ENCODE data around the gene ZCCHC7. TPM values are rescaled to one million over a fixed set of nuclear protein-coding genes. Genes with fewer than 3 reads are reported as not detected.

ZCCHC7 gene
- total RNA-seq, 1 donor from 2014 or later: 39.5 TPM

DNA sequence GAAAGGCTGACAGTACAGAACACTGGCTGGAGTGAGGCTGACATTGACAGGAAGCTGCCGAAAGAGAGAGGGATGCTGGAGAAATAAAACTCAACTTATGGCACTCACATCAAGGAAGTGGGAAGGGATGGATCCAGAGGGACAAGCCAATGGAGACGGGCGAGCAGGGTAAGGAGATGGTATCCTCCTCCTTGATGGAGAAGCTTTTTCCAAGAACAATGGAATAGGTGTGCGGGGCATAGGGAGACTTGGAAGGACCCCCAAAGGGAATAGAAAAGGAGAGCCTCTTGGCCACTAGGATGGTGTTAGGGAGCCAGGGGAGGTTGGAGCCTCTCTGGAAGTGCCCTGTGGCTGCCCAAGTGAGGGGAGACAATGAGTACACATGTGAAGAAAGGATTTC, 243.8 kb downstream of the ZCCHC7 start:
- DNase-seq (ENCODE audit: low spot score in 2 of 2) (no peak), FAIRE-seq (no peak)

DNA sequence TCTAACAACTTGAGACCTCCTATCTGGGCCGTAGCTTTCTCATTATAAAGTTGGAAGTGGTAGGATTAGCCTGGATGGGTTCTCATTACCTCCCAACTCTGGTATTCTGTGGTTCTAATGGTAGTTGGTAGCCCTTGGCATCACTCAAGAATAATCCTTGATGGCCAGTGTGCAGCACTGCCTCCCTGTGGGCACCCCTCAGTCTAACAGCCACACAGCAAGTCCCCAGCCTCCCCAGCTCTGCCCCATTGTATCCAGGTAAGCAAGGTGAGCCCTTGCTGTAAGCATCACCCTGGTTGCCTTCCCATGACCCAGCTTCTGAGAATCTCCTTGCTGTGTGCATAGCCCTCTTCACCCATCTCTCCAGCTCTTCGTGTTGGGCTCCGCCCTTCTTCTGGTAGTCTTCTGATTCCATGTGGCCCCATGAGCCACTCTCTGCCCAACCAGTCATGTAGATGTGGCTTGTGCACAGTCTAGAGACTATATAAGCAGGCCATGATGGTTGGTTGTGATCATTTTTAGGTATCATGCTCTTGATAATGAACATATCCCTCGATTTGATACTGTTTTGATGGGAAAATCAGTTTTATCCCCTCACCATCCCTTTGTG, 244.5 kb downstream of the ZCCHC7 start:
- FAIRE-seq: no peak

DNA sequence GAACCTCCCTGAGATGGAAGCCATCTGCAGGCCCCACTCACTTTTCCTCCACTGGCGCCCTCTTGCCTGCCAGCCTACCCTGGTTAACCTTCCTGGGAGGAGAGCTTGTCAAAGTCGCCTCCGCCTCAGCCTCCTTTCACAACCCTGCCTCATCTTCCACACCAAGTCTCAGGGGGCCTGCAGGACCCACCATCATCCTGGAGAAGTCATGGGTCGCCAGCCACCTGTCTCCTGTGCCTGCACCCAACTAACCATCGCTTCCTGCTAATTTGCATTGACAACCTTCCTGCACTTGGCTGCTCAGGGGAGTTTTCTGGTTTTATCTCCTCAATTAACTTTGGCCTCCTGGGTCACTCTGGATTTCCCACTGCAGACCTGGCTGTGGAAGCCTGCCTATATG, 249.3 kb downstream of the ZCCHC7 start:
- no peak for DNase-seq (ENCODE audit: low spot score in 2 of 2)

More for the DNA sequence above, 244.5 kb downstream of the ZCCHC7 start:
- no peak for DNase-seq (ENCODE audit: low spot score in 2 of 2)

DNA sequence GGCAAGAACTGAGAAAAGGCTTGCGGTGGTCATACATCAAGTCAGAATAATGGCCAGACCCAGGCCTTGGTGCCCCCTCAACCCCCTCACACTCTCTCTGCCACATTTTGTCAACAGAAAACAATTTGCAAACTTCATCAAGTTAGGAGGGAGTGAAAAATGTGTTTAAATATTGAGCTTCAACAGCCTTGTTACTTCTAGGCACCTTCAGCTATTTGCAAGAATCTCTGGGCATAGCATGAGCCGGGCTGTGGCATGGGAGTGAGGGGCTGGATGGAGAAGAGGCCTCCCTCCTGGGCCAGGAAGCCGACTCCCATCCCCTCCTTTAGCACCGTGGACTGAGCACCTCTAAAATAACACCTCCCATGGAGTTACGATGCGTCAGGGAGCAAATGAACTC, 249.9 kb downstream of the ZCCHC7 start:
- DNase-seq (ENCODE audit: low spot score in 2 of 2): no peak
- FAIRE-seq: no peak

More for the DNA sequence above, 249.3 kb downstream of the ZCCHC7 start:
- no peak for FAIRE-seq

DNA sequence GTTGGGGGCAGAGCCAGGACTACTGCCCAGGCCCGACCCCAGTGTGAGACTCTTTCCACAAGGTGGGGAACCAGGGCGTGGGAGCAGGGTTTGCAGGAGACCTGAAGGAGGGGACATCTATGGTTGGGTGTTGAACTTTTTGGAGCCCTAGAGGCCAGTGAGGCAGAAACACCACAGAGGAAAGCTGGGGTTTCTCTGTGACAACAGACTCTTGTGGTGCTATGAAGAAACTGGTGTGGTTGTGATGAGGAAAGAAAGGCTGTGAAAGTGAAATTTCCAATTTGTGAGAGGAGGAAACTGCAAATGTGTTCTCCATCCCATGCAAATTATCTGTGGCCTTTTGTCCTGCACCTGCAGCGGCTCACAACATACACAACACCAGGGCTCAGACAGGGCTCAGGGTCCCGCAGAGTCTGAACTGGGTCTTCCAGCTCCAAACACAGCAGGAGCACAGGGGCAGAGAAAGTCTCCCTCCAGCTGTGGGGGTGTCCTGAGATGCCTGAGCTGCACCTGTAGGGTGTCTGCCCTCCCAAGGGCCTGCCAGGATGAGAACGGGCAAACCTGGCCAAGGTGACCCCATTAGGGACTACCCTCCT, 250.7 kb downstream of the ZCCHC7 start:
- FAIRE-seq: no peak
- DNase-seq (ENCODE audit: low spot score in 2 of 2): no peak

DNA sequence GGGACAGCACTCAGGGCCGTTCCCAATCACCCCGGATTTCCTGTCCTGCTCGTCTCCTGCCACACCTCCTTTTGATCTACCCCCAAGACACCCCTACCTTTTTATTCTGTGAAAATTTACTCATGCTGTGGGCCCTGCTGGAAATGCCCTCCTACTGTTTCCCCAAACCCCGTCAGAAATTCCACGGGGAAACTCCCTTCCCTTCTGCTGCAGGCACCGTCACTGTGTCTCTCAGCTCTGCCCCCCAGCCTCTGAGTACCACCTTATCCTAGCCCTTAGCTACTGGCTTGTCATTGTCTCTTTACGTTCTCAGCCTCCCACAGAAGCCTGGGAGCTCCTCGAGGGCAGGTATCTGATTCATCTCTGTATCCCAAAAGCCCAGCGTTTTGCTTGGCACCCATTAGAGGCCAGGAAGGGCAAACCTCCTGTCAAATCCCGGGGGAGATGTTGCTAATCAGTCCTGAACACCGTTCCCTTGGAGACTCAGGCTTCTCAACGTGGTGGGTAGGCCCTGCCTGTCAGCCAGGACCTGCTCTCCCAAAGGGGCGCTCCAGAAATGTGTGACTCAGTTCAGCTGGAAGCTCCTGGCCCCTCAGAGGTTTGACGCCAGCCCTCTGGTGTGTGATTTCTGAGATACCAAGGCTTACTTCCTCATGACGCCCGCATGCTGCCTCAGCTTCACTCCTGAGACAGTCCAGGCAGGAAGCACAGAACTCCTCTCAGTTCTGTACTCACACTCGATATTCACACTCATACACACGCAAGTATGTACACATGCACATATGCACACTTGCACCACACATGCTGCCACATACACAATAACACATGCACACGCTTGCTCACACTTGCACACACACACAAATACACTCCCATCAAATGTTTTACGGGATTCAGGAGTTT, 251.4 kb downstream of the ZCCHC7 start:
- DNase-seq (ENCODE audit: low spot score in 2 of 2) (no peak), FAIRE-seq (no peak)

DNA sequence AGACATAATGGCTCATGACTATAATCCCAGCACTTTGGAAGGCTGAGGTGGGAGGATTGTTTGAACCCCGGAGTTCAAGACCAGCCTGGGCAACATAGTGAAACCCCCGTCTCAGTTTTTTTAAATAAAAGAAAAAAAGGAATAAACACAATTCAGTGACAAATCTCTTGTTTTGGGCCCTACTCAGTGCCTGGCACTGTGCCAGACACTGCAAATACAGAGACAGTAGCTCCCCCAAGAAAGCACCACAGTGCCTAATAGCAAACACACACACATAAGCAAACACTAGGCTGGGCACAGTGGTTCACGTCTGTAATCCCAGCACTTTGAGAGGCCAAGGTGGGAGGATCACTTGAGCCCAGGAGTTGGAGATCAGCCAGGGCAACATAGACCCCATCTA, 252.5 kb downstream of the ZCCHC7 start:
- DNase-seq (ENCODE audit: low spot score in 2 of 2): no peak
- FAIRE-seq: no peak

DNA sequence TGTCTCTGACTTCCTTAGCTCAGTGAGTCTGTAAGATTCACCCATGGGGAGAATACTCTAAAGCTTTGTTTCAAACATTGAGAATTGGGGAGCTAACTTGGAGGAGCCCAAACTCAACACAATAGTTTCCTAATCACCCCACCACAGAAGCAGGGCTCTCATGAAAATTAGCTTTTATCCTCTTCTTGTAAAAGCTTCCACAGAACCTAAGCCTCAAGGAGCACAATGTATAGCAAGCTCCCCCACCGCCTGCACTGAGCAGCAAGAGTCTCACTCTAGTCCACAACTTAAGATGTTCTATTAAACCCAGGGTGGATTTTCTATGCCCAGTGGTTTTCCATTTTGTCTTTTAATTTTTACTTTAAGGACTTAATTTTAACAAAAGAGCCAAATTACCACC, 253.2 kb downstream of the ZCCHC7 start:
- DNase-seq (ENCODE audit: low spot score in 2 of 2) (no peak), FAIRE-seq (no peak)

DNA sequence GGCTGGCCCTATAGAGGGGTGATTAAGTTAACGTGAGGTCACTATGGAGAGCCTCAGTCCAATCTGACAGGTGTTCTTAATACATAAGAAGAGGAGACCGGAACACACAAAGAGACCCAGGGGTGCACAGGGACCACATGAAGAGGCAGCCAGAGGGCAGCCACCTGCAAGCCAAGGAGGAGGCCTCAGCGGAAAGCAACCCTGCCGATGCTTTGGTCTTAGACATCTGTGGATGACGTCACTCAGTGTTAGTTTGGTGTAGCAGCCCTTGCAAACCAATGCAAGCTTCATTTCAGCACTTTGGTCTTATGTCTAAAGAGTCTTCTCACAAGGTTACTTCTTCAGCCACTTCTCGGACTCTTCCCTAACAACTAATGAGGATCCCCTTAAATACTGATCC, 254.5 kb downstream of the ZCCHC7 start:
- DNase-seq (ENCODE audit: low spot score in 2 of 2) (no peak), FAIRE-seq (no peak)

DNA sequence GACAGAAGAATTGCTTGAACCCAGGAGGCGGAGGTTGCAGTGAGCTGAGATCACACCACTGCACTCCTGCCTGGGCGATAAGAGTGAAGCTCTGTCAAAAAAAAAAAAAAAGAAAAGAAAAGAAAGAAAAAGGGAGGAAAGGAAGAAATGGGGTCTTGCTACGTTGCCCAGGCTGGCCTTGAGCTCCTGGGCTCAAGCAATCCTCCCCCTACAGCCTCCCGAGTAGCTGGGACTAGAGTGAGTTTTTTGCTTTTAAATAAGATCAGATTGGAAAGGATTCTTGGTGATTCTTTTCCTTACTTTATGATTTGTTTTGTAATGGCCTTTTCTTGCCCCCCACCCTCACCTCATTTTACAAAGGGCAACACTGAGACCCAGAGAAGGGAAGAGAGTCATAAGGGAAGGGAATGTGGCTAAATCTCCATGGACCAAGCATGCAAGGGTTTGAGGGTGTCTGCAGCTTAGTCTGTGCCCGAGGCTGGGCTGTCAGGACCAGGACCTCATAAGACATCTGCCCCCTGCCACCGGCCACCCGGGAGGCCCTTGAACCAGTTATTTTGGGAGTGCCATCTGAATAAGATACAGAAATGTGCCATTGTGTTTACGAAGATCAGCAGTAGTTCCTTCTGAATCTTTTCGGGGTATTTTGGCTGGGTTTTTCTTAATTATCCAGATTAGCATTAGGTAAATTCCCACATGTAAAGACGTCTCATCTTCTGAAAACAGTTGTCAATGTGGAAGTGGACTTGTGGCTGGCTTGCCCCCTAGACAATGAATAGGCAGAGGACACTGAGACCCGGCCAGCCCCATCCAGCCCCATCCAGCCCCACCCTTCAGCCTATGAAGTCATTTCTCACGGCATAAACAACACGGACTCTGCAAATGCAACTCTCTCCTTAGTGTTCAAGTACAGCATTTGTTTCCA, 257.6 kb downstream of the ZCCHC7 start:
- FAIRE-seq (no peak), DNase-seq (ENCODE audit: low spot score in 2 of 2) (no peak)

DNA sequence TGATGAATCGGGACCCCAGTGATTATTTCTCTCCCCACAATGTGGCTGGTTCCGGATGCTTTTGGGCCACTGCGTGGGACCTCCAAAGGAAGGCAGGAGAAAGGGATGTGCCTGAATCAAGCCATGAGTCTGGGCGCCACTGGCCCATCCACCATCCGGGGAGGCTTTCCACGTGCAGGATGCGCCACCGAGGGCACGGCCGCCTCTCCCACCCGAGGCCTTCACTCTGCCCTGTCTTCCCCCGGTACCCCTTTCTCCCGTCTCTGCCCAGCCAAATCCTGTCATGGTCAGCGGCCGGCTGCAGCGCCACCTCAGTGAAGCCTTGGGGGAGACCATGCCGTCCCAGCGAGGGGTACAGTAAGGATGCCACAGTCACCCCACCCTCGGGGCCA, 258.2 kb downstream of the ZCCHC7 start:
- no peak for FAIRE-seq

DNA sequence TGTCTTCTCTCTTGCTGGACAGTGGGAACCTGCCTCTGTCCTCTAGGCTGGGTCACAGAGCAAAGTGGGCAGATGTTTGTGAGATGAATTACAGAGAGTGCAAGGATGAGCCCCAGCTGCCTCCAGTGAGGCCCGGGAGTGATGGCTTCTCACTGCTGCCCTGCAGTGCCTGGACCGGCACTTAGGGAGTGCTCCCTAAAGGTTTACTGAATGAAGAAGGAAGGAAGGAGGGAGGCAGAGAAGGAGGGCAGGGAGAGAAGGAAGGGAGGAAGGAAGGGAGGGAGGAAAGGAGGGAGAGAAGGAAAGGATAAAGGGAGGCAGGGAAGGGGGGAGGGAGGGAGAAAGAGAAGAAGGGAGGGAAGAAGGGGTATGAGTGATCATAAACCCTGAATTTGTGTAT, 259.5 kb downstream of the ZCCHC7 start:
- FAIRE-seq (no peak), DNase-seq (ENCODE audit: low spot score in 2 of 2) (no peak)

More for the DNA sequence above, 258.2 kb downstream of the ZCCHC7 start:
- no peak for DNase-seq (ENCODE audit: low spot score in 2 of 2)

DNA sequence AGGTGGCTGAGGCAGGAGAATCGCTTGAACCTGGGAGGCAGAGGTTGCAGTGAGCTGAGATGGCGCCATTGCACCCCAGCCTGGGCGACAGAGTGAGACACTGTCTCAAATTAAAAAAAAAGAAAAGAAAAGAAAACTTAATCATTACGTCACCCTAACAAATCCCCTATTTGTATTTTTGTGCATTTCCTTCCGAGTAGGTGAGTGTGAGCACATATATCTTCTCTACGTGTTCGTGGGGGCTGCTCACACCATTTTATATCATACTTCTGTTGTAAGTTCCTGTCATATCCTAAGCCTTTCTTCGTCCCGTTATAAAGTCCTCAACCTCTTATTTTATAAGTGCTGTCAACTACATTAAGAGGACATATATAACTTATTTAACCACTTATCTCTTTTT, 260.2 kb downstream of the ZCCHC7 start:
- FAIRE-seq (no peak), DNase-seq (ENCODE audit: low spot score in 2 of 2) (no peak)

DNA sequence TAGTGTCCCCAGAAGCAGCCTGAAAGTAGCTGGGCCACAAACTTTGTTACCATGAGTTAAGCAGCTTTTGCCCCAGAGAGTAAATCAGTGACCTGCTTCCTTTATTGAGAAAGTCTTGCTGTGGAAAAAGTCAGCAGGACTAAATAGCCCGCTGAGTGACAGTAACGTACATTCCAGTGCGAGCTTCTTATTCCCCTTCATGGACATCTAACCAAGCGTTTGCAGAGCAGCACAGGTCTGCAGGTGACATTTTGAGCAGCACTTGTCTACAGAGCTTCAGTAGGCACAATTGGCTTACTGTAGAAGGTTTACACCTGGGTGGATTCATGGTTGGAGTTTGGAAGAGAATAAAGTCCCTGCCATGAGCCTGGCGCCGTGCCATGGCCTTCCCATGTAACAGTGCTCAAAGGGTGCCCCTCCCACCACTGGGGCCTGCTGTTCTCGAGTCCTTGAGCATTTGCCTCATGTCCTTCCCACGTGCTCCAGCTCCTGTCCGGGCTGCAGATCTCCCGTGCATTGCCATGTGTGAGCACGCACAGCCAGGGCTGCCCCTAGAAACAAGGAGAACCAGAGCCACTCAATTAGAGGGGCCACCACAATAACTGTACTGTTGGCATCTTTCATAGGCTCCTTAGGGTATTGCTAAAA, 260.8 kb downstream of the ZCCHC7 start:
- DNase-seq (ENCODE audit: low spot score in 2 of 2) (no peak), FAIRE-seq (no peak)

DNA sequence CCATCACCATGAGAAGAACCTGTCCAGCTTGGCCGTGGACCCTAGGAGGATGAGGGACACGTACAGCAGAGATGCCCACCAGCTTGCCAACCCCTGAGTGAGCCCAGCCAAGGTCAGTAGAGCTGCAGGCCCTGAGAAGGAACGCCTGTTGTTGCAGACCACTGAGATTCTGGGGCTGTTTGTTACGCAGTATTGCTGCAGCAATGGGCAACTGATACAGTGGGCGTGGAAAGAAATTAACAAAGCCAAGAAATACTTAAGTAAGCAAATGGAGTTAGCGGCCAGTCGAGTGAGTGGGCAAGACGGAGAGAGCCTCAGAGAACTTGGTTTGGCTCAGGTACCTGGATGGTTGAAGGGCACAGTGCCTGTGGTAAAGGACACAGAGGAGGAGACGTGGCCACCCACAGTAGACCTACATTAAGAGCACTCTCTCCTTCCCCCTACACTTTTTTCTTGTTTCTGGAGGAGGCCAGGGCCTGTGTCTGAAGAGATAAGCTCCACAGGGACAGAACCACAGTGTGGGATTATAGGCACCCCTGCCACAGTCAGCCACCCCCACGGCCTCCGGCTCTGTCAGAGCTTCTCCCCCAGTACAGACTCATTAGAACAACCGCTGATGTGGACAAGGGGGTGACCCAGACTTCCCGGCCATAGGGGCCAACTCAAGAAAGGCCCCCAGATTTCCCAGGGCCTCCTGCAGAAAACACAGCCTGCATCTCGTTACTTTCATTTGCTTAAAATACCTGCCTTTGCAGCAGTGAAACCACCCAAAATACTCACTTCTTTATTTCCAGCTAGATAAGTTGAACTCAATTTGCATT, 262.0 kb downstream of the ZCCHC7 start:
- FAIRE-seq (no peak), DNase-seq (ENCODE audit: low spot score in 2 of 2) (no peak)

DNA sequence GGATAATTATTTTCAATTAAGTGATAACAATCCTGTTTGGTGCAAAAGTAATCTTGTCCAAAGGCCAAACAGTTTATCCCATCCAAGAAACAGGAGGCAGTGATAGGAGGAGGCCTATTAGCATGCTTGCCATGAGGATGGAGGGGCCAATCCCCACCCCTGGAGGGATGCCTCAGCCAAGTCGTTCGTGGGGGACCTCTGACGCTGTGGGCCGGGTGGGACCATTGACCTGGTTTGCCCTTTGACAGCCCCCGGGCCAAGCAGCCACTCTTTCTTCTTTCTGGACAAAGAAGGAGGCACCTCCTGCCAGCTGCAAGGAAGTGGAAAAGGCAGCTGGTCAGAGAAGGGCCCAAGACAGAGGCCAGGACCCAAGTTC, 262.6 kb downstream of the ZCCHC7 start:
- DNase-seq (ENCODE audit: low spot score in 2 of 2): no peak
- no peak for FAIRE-seq

DNA sequence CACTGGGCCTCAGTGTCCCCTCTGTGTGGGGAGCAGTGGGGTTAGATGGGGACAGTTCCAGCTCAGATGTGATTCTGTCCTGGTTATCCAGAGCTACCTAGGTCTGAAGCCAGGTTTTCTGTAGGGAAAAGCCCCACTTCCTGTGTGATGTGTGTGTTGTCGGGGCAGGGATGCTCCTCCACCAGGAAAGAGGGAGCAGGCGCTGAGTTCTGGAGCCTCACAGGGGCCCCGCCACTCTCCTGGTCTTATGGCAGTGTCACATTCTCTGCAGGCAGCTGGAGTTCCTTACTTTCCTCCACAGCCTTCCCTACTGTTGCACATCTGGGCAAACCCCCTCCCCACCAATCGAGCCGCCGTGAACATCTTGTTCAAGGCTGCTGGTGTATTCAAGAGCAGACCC, 263.0 kb downstream of the ZCCHC7 start:
- no peak for DNase-seq (ENCODE audit: low spot score in 2 of 2)
- FAIRE-seq: no peak

DNA sequence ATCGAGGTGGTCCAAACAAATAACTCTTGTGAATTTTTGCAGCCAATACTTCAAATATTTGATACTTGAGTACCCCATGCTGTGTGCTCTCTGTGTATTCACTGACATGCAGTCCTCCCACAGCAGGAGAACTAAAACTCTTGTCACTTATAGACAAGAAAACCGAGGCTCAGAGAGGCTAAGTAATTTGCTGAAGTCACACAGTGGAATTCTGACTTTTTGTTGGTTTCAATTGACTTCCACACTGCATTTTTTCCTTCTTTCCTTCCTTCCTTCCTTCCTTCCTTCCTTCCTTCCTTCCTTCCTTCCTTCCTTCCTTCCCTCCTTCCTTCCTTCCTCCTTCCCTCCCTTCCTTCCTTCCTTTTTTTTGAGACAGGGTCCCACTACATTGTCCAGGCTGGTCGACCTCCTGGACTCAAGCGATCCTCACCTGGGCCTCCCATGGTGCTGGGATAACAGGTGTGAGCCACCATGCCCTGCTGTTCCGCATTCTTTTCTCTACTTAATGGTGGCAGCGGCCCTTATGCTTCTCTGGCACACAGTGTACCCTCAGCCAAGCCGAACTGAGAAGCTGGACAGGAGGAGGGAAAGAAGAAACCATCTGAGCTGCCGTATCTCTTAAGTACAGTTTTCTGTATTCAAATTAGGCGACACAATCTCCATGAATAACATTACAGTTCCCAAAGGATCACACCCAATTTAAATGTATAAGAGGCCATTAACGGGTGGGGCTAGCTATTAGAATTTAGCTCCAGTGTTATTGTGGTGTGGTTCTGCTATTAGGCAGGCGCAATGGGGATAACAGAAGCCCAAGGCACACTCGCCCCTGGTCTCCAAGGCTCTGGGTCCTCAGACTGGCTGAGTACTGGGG, 263.7 kb downstream of the ZCCHC7 start:
- FAIRE-seq (no peak), DNase-seq (ENCODE audit: low spot score in 2 of 2) (no peak)
